K562 (cell line): ENCODE data around the gene KLK1. TPM values are rescaled to one million over a fixed set of nuclear protein-coding genes. Genes with fewer than 3 reads are reported as not detected.
A peak's percentile ranks its signal among the peaks of the same experiment; 100 is the strongest.

Experiments
- BCL6 ChIP-seq: fragments of 250-450 bp; sonication (Bioruptor Pico); IDR thresholded peaks from 2 replicates; pipeline ENCODE4 v1.4.0; 2020
- BHLHE40 ChIP-seq: IDR thresholded peaks from 2 replicates; pipeline ENCODE4 v1.6.1; 2011; ENCODE audit warnings: low read length, improper control_type of control experiment
- CUX1 ChIP-seq: fragments of 200-800 bp; sonication (Bioruptor generic); IDR thresholded peaks from 2 replicates; pipeline ENCODE4 v1.6.1; 2016; ENCODE audit warnings: missing genetic modification characterization, missing compliant biosample characterization
- ELF1 ChIP-seq: fragments of 200-800 bp; sonication (Bioruptor generic); IDR thresholded peaks from 2 replicates; pipeline ENCODE4 v1.6.1; 2016; ENCODE audit warnings: missing genetic modification characterization, missing compliant biosample characterization
- ESRRB ChIP-seq: fragments of 250-450 bp; sonication (Bioruptor Pico); IDR thresholded peaks from 2 replicates; pipeline ENCODE4 v1.5.0; 2020; ENCODE audit warnings: mild to moderate bottlenecking, moderate library complexity, borderline replicate concordance
- HCFC1 ChIP-seq: IDR thresholded peaks from 2 replicates; pipeline ENCODE4 v1.6.1; 2012; ENCODE audit warnings: low read depth, low read length, improper control_type of control experiment
- HES1 ChIP-seq: fragments of 450-650 bp; IDR thresholded peaks from 2 replicates; pipeline ENCODE4 v1.6.1; 2016; ENCODE audit warnings: low read depth, mild to moderate bottlenecking, moderate library complexity
- HMGN3 ChIP-seq: IDR thresholded peaks from 2 replicates; pipeline ENCODE4 v1.6.1; 2011; ENCODE audit warnings: borderline replicate concordance, low read depth, mild to moderate bottlenecking, mixed read lengths, low read length; ENCODE audit not compliant: insufficient read length; ENCODE audit errors: extremely low read depth
- KLF13 ChIP-seq: fragments of 450-650 bp; IDR thresholded peaks from 2 replicates; pipeline ENCODE4 v1.6.1; 2016; ENCODE audit warnings: missing genetic modification characterization, low read depth, mild to moderate bottlenecking, missing compliant biosample characterization, moderate library complexity, borderline replicate concordance
- MBD2 ChIP-seq: sonication (generic); IDR thresholded peaks from 2 replicates; pipeline ENCODE4 v1.6.1; 2016; ENCODE audit warnings: low read depth, borderline replicate concordance
- MCM5 ChIP-seq: fragments of 450-650 bp; IDR thresholded peaks from 2 replicates; pipeline ENCODE4 v1.6.1; 2016; ENCODE audit warnings: low read depth
- PHF21A ChIP-seq: fragments of 450-650 bp; IDR thresholded peaks from 2 replicates; pipeline ENCODE4 v1.6.1; 2017; ENCODE audit warnings: low read depth, borderline replicate concordance
- PKNOX1 ChIP-seq: fragments of 450-650 bp; IDR thresholded peaks from 2 replicates; pipeline ENCODE4 v1.6.1; 2016
- RBM17 ChIP-seq: fragments of 200-400 bp; formaldehyde crosslinking; IDR thresholded peaks from 2 replicates; pipeline ENCODE4 v1.6.1; 2017; ENCODE audit warnings: low read depth, mild to moderate bottlenecking, low read length, borderline replicate concordance
- STAT5B ChIP-seq: fragments of 250-450 bp; sonication (Bioruptor Pico); IDR thresholded peaks from 2 replicates; pipeline ENCODE4 v1.8.0; 2021; ENCODE audit warnings: mild to moderate bottlenecking, inconsistent platforms
- TEAD2 ChIP-seq: fragments of 450-650 bp; IDR thresholded peaks from 2 replicates; pipeline ENCODE4 v1.6.1; 2016; ENCODE audit warnings: missing genetic modification characterization, control low read depth, missing compliant biosample characterization
- ZNF165 ChIP-seq: fragments of 250-450 bp; sonication (Bioruptor Pico); IDR thresholded peaks from 2 replicates; pipeline ENCODE4 v1.4.0; 2020; ENCODE audit warnings: borderline replicate concordance
- ZNF408 ChIP-seq: fragments of 250-450 bp; sonication (Bioruptor Pico); IDR thresholded peaks from 2 replicates; pipeline ENCODE4 v1.4.0; 2020; ENCODE audit warnings: low read depth, mild to moderate bottlenecking, moderate library complexity
- ZNF436 ChIP-seq: fragments of 250-450, 450-650 bp; sonication (Bioruptor Pico); formaldehyde crosslinking; IDR thresholded peaks from 2 replicates; pipeline ENCODE4 v1.7.0; 2020; ENCODE audit warnings: mild to moderate bottlenecking
- ZNF699 ChIP-seq: fragments of 250-450 bp; sonication (Bioruptor Pico); IDR thresholded peaks from 2 replicates; pipeline ENCODE4 v1.8.0; 2021; ENCODE audit warnings: mild to moderate bottlenecking, moderate library complexity; ENCODE audit not compliant: insufficient replicate concordance
- ZNF766 ChIP-seq: fragments of 200-800 bp; sonication (Bioruptor generic); conservative IDR thresholded peaks from 2 replicates; pipeline ENCODE4 v1.6.1; 2016; ENCODE audit warnings: missing genetic modification characterization, missing compliant biosample characterization
- polyA plus RNA-seq, 8 experiments: library from polyadenylated mRNA; depleted of rRNA in 4 of 8; stranded (reverse) in 5 of 8; unstranded in 3 of 8; fragments of >200 nt; fragmentation: Nextera tagmentation in 2 of 8; fragmentation: Illumina TruSeq in 1 of 8; extraction: Ambion mirVana in 2 of 8; extraction: Trizol in 1 of 8; gene quantifications; 2 replicates each; pipeline versions ENCODE4 v1.2.1 to v1.2.3, GENCODE V29; 2011 to 2014; ENCODE audit warnings: inconsistent platforms in 1 of 8, missing spikeins in 1 of 8
- total RNA-seq, 7 experiments: library from RNA; depleted of rRNA in 6 of 7; stranded (reverse); fragments of >200 nt in 6 of 7; fragmentation: Illumina TruSeq in 2 of 7; extraction: Trizol in 2 of 7; gene quantifications; 2 replicates each; pipeline versions ENCODE4 v1.2.1 to v1.2.3, GENCODE V29; 2011 to 2021; ENCODE audit warnings: low replicate concordance in 1 of 7

The KLK1 gene
- total and polyA plus RNA-seq, 9 of the 15 experiments (the other 6 are each of a cell fraction or from before 2014, with no cell fraction given), result 0.87 to 15.4 (median 9.1) TPM

GRCh38 chr19:50794074-50794875, 29.3 kb downstream of the KLK1 start (continued):
- TF ChIP-seq CUX1 (no peak), ZNF165 (CRISPR knock-in tag) (no peak), ZNF436 (CRISPR knock-in tag) (no peak), ELF1 (tag) (peak; percentile 59), RBM17 (no peak), TEAD2 (tag) (no peak), ZNF408 (CRISPR knock-in tag) (no peak), MBD2 (no peak), HCFC1 (no peak), KLF13 (tag) (no peak), HMGN3 (peak; percentile 70), ZNF699 (CRISPR knock-in tag) (no peak), BHLHE40 (no peak), PHF21A (no peak), MCM5 (no peak), HES1 (no peak), STAT5B (CRISPR knock-in tag) (no peak), ESRRB (no peak), ZNF766 (CRISPR knock-in tag) (no peak), BCL6 (CRISPR knock-in tag) (no peak), PKNOX1 (peak; percentile 78)
